A549 (cell line): ENCODE measurements around the gene SHFL. TPM values are rescaled to one million over a fixed set of nuclear protein-coding genes. Genes with fewer than 3 reads are reported as not detected.

ENCODE experiments used
- ATAC-seq, 2 experiments: fragments of 200-7000 bp in 1 of 2; fragments of >200 bp in 1 of 2; cut with Nextera tagmentation in 1 of 2; cut with Tn5 transposase in 1 of 2; 3 replicates each; pipeline versions ENCODE4 v1.8.0 to v1.9.1; 2018 to 2020; ENCODE audit warnings: mild to moderate bottlenecking in 1 of 2, moderate library complexity in 1 of 2
- CTCF ChIA-PET: fragments of 300-600 bp; sonication (Branson Sonifier 250); formaldehyde crosslinking; extraction: SDS; loops from one replicate; lab custom pipeline; 2021; ENCODE audit warnings: antibody characterized with exemption, inconsistent platforms; lab: Yijun Ruan, JAX
- POLR2A ChIA-PET: fragments of 350-600 bp; formaldehyde crosslinking; extraction: SDS; loops from one replicate; lab custom pipeline; 2021; ENCODE audit warnings: antibody characterized with exemption, inconsistent platforms; lab: Yijun Ruan, JAX
- DNase-seq, 2 experiments: peaks; one replicate each; pipeline versions ENCODE4 v3.0.0 to v3.0.0-alpha.2; 2011 to 2016; ENCODE audit warnings: low read depth in 1 of 2, low spot score in 1 of 2
- FAIRE-seq: peaks from 2 replicates; lab custom pipeline; 2011; peaks lifted over from hg19 to GRCh38; lab: Jason Lieb, UNC
- H3K27ac ChIP-seq, 2 experiments: fragments of >200 bp; sonication (Bioruptor Twin); formaldehyde crosslinking; 3 replicates each; pipeline ENCODE4 v1.5.1; 2016 to 2017
- H3K4me1 ChIP-seq: fragments of >200 bp; sonication (Bioruptor Twin); formaldehyde crosslinking; 3 replicates; pipeline ENCODE4 v1.6.1; 2016
- H3K4me2 ChIP-seq: fragments of >200 bp; sonication (Bioruptor Twin); formaldehyde crosslinking; 3 replicates; pipeline ENCODE4 v1.6.1; 2016
- H3K4me3 ChIP-seq: fragments of >200 bp; sonication (Bioruptor Twin); formaldehyde crosslinking; 3 replicates; pipeline ENCODE4 v1.5.1; 2016
- H3K9me3 ChIP-seq: fragments of >200 bp; sonication (Bioruptor Twin); formaldehyde crosslinking; 3 replicates; pipeline ENCODE4 v1.6.1; 2016
- BHLHE40 ChIP-seq: IDR thresholded peaks from 2 replicates; pipeline ENCODE4 v1.6.1; 2012; ENCODE audit warnings: low read depth, low read length, inconsistent platforms
- CHD4 ChIP-seq: fragments of 200-600 bp; sonication (generic); IDR thresholded peaks from 2 replicates; pipeline ENCODE4 v1.6.1; 2016; ENCODE audit warnings: antibody characterized with exemption, mild to moderate bottlenecking, borderline replicate concordance
- CTCF ChIP-seq: fragments of >200 bp; sonication (Bioruptor Twin); formaldehyde crosslinking; IDR thresholded peaks from 3 replicates; pipeline ENCODE4 v1.5.1; 2016
- ELK1 ChIP-seq: fragments of 150-350 bp; IDR thresholded peaks from 2 replicates; pipeline ENCODE4 v1.6.1; 2014; ENCODE audit warnings: low read depth, mild to moderate bottlenecking, low read length
- ESRRA ChIP-seq: fragments of 150-350 bp; IDR thresholded peaks from 2 replicates; pipeline ENCODE4 v1.6.1; 2014; ENCODE audit warnings: mild to moderate bottlenecking, low read length, borderline replicate concordance
- FOSL2 ChIP-seq, 2 experiments: fragments of 450-650 bp in 1 of 2; fragments of >200 bp in 1 of 2; sonication (Bioruptor Twin) in 1 of 2; formaldehyde crosslinking; IDR thresholded peaks; 2 replicates each; pipeline versions ENCODE4 v1.5.0 to v1.6.1; 2016 to 2020; ENCODE audit warnings: mild to moderate bottlenecking in 1 of 2, moderate library complexity in 1 of 2
- GATA3 ChIP-seq: IDR thresholded peaks from 2 replicates; pipeline ENCODE4 v1.6.1; 2012; ENCODE audit warnings: borderline replicate concordance
- HOXB13 ChIP-seq: fragments of 250-450 bp; sonication (Bioruptor Pico); IDR thresholded peaks from 2 replicates; pipeline ENCODE4 v1.5.0; 2020; ENCODE audit warnings: low read depth, mild to moderate bottlenecking, moderate library complexity
- JUN ChIP-seq, 2 experiments: fragments of >200 bp; sonication (Bioruptor Twin); formaldehyde crosslinking; IDR thresholded peaks; 2 replicates in 1 of 2; 3 replicates in 1 of 2; pipeline ENCODE4 v1.6.1; 2016 to 2017
- JUNB ChIP-seq: fragments of >200 bp; sonication (Bioruptor Twin); formaldehyde crosslinking; IDR thresholded peaks from 2 replicates; pipeline ENCODE4 v1.6.1; 2016
- KDM1A ChIP-seq: fragments of 200-600 bp; sonication (generic); IDR thresholded peaks from 2 replicates; pipeline ENCODE4 v1.6.1; 2016; ENCODE audit warnings: low read depth, mild to moderate bottlenecking
- RARB ChIP-seq: fragments of 250-450 bp; sonication (Bioruptor Pico); IDR thresholded peaks from 2 replicates; pipeline ENCODE4 v1.8.0; 2021; ENCODE audit warnings: mild to moderate bottlenecking, moderate library complexity
- RNF2 ChIP-seq: fragments of 200-600 bp; sonication (generic); IDR thresholded peaks from 2 replicates; pipeline ENCODE4 v1.6.1; 2016; ENCODE audit warnings: low read depth, mild to moderate bottlenecking, antibody characterized with exemption, moderate library complexity, borderline replicate concordance
- SMC3 ChIP-seq: fragments of >200 bp; sonication (Bioruptor Twin); formaldehyde crosslinking; IDR thresholded peaks from 3 replicates; pipeline ENCODE4 v1.6.1; 2018; ENCODE audit warnings: inconsistent platforms
- TFCP2L1 ChIP-seq: fragments of 250-450 bp; sonication (Bioruptor Pico); IDR thresholded peaks from 2 replicates; pipeline ENCODE4 v1.5.0; 2021; ENCODE audit warnings: mild to moderate bottlenecking
- ZC3H11A ChIP-seq: fragments of 450-650 bp; IDR thresholded peaks from 2 replicates; pipeline ENCODE4 v1.6.1; 2014; ENCODE audit warnings: antibody characterized with exemption, mild to moderate bottlenecking
- ZSCAN20 ChIP-seq: fragments of 250-450 bp; sonication (Bioruptor Pico); IDR thresholded peaks from 2 replicates; pipeline ENCODE4 v1.8.0; 2022; ENCODE audit warnings: mild to moderate bottlenecking, moderate library complexity
- WGBS: methylation state at CpG from one replicate; pipeline ENCODE4 v1.1.6; 2017; ENCODE audit errors: missing lambda C conversion rate; 5-methylcytosine and 5-hydroxymethylcytosine counted together
- polyA plus RNA-seq, 4 experiments: library from polyadenylated mRNA; depleted of rRNA in 3 of 4; stranded (reverse); fragments of >200 nt; fragmentation: RNase III in 1 of 4; extraction: RNeasy Plus Mini Kit Qiagen cat#74134 plus additional on column Dnase treatment in 1 of 4; gene quantifications; 2 replicates in 3 of 4; 3 replicates in 1 of 4; pipeline ENCODE4 v1.2.3, GENCODE V29; 2011 to 2017
- TF ChIP-seq, protein P1 (sequence below): fragments of 250-450 bp; sonication (Bioruptor Pico); IDR thresholded peaks from 2 replicates; pipeline ENCODE4 v1.5.0; 2020; ENCODE audit warnings: low read depth, mild to moderate bottlenecking, moderate library complexity
- TF ChIP-seq, protein P2 (sequence below): fragments of >200 bp; sonication (Bioruptor Twin); formaldehyde crosslinking; IDR thresholded peaks from 2 replicates; pipeline ENCODE4 v1.6.1; 2016

The SHFL gene
- polyA plus RNA-seq, 2 of the 4 experiments (the other 2 are of a cell fraction): 10.1 to 12.5 TPM

DNA sequence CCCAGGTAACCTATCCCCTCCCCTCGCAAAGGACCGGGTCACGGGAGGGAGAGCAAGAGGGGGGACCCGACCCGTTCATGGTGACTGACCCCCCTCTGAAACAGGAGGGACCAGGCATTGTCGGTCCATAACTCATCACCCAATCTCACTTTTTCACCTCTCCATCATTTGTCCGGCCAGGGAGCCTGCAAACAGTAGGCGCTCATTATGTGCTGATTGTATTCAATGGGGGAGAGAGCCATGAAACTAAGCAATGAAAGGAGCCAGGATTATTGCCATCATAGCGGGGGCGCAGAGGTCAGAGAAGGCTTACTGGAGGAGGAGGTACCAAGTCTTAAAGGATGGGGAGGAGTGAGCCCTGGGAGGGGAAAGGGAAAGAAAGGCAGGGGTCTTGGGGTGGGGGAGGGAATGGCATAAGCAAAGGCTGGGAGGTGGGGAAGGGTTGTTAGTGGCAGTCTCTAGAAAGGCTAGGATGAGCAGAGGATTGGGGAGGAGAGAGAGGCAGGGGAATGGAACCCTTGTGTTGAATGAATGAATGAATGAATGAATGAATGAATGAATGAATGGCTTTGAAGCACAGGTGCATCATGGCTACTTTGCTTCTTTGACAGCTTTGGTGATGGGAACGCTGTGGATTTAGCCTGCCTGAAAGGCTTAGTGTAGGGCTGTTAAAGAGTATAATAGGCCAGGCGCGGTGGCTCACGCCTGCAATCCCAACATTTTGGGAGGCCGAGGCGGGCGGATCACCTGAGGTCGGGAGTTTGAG is 1.4 kb downstream of the SHFL start:
- no peak for ATAC-seq
- Histone ChIP-seq H3K4me1 (peaks cover 4% of the 10 kb centered on the region; the same call in 2 of the 3 replicates), H3K9me3 (no peaks in the 10 kb centered on the region)
- TF ChIP-seq ESRRA: no peak
- TF ChIP-seq CTCF: no peak
- TF ChIP-seq, protein P1, sequence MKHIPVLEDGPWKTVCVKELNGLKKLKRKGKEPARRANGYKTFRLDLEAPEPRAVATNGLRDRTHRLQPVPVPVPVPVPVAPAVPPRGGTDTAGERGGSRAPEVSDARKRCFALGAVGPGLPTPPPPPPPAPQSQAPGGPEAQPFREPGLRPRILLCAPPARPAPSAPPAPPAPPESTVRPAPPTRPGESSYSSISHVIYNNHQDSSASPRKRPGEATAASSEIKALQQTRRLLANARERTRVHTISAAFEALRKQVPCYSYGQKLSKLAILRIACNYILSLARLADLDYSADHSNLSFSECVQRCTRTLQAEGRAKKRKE: no peak
- no peak for TF ChIP-seq BHLHE40
- TF ChIP-seq ZSCAN20: no peak
- TF ChIP-seq ZC3H11A: no peak
- no peak for TF ChIP-seq JUN (IDR thresholded peaks at IDR 0.05)
- TF ChIP-seq CHD4: no peak
- no peak for TF ChIP-seq SMC3
- TF ChIP-seq ELK1: no peak
- TF ChIP-seq TFCP2L1 (CRISPR knock-in tag): no peak
- no peak for TF ChIP-seq RNF2
- no peak for TF ChIP-seq RARB (CRISPR knock-in tag)
- no peak for TF ChIP-seq JUNB
- no peak for TF ChIP-seq GATA3
- TF ChIP-seq, all 56 proteins: peak for 0
- DNase-seq: no peak
- Histone ChIP-seq H3K4me3 (peak overlapping the region; percentile 80; the same call in 2 of the 3 replicates), H3K27ac (peak overlapping the region in 1 of 2 experiments; percentile 98; a peak in 1 of 6 replicates), H3K4me2 (peak overlapping the region; percentile 85)
- CTCF ChIA-PET: no interaction called here
- POLR2A ChIA-PET: no interaction called here
- 96% methylated on average over 17 of the region's 18 CpGs for WGBS
- no peak for FAIRE-seq

DNA sequence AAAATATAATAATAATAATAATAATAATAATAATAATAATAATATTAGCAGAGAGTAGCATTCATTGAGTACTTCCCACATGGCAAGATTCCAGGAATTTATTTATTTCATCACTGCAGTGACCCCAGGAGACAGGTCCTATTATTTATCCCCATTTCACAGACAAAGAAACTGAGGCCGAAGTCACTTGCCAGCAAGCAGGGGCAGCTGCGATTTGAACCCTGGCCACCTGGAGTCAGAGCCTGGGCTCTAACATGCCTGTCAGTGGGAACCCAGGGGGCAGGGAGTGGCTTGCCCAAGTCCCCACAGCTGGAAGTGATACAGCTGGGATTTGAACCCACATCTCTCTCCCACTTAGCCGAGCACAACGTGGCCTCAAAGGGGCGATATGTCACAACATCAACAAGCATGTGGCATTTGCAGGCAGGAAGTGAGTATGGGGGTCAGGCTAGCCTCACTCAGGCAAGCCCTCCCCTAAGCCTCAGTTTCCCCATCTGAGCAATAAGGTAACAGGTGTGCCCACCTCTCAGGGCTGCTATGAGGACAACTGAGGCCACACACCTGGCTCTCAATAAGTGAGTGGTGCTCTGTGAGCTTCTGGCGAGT is 2.9 kb downstream of the SHFL start:
- 93% methylated on average over 5 of the region's 6 CpGs for WGBS
- no peak for TF ChIP-seq TFCP2L1 (CRISPR knock-in tag)
- TF ChIP-seq KDM1A: peak; percentile 81; the same call in 1 of the 2 replicates
- TF ChIP-seq HOXB13 (CRISPR knock-in tag): no peak
- TF ChIP-seq, all 56 proteins: peak for 1
- H3K27ac ChIP-seq: no peak overlapping the region
- POLR2A ChIA-PET: no interaction called here
- H3K9me3 ChIP-seq: no peaks in the 10 kb centered on the region
- peaks cover 4% of the 10 kb centered on the region; the same call in 2 of the 3 replicates for H3K4me1 ChIP-seq
- no peak for ATAC-seq
- no peak for DNase-seq
- no peak for FAIRE-seq
- H3K4me2 ChIP-seq: no peak overlapping the region
- CTCF ChIA-PET: no interaction called here
- no peak overlapping the region for H3K4me3 ChIP-seq

GRCh38 chr19:10089801-10090375 is 3.8 kb downstream of the SHFL start:
- POLR2A ChIA-PET: no interaction called here
- H3K4me2 ChIP-seq: no peak overlapping the region
- H3K4me1 ChIP-seq: peaks cover 4% of the 10 kb centered on the region; the same call in 2 of the 3 replicates
- FAIRE-seq (no peak), ATAC-seq (no peak), DNase-seq (no peak)
- TF ChIP-seq, protein P2, sequence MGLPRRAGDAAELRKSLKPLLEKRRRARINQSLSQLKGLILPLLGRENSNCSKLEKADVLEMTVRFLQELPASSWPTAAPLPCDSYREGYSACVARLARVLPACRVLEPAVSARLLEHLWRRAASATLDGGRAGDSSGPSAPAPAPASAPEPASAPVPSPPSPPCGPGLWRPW: no peak
- TF ChIP-seq FOSL2 (IDR thresholded peaks at IDR 0.05) (no peak), FOSL2 (CRISPR knock-in tag; IDR thresholded peaks at IDR 0.05) (no peak)
- CTCF ChIA-PET: interaction anchor here (1.1 kb wide), 1 partner anchor 157 kb away, joined by 3 read pairs; no protein-coding TSS in a partner anchor
- no peak overlapping the region for H3K4me3 ChIP-seq
- no peak overlapping the region for H3K27ac ChIP-seq
- no peaks in the 10 kb centered on the region for H3K9me3 ChIP-seq
- WGBS: 89% methylated on average over 13 of the region's 15 CpGs
